Bronchial epithelial cell (primary cell): ENCODE measurements around the gene UBL4B. TPM values are rescaled to one million over a fixed set of nuclear protein-coding genes. Genes with fewer than 3 reads are reported as not detected.
A peak's percentile ranks its signal among the peaks of the same experiment; 100 is the strongest.

Experiments used
- DNase-seq: peaks from one replicate; pipeline ENCODE4 v3.0.0-alpha.2; 2010; ENCODE audit warnings: low read depth
- FAIRE-seq: peaks from 2 replicates; lab custom pipeline; 2011; peaks lifted over from hg19 to GRCh38; lab: Jason Lieb, UNC
- H3K27me3 ChIP-seq: 2 replicates; pipeline ENCODE4 v1.5.1; 2011; ENCODE audit warnings: low read length; ENCODE audit not compliant: control insufficient read depth, insufficient read depth
- H3K36me3 ChIP-seq: 2 replicates; pipeline ENCODE4 v1.5.1; 2011; ENCODE audit warnings: low read length; ENCODE audit not compliant: control insufficient read depth, insufficient read depth
- H3K4me3 ChIP-seq: 2 replicates; pipeline ENCODE4 v1.5.1; 2011; ENCODE audit warnings: mild to moderate bottlenecking, low read depth, low read length, control low read depth
- CTCF ChIP-seq: IDR thresholded peaks from 2 replicates; pipeline ENCODE4 v1.5.1; 2011; ENCODE audit warnings: mild to moderate bottlenecking, moderate library complexity, low read length, control low read depth, inconsistent platforms; ENCODE audit not compliant: insufficient read depth, severe bottlenecking
- total RNA-seq: library from RNA; depleted of rRNA; stranded (reverse); fragments of >200 nt; gene quantifications from 2 replicates; pipeline ENCODE4 v1.2.1, GENCODE V29; 2014

The UBL4B gene
- total RNA-seq, 1 donor from 2014 or later: not detected

- peaks cover 9% of the 10 kb centered on the region for H3K27me3 ChIP-seq
- DNase-seq (peak; percentile 29), FAIRE-seq (no peak)
- H3K36me3 ChIP-seq: no peaks in the 10 kb centered on the region
- peak; percentile 51 for TF ChIP-seq CTCF
- H3K4me3 ChIP-seq: no peak overlapping the region
These were observed 36.7 kb downstream of the UBL4B start for GRCh38 chr1:110148961-110149360.

- FAIRE-seq (no peak), DNase-seq (peak; percentile 57)
- H3K27me3 ChIP-seq: peaks cover 7% of the 10 kb centered on the region
- H3K4me3 ChIP-seq: peak within 1 kb of the TSS; percentile 32
- TF ChIP-seq CTCF: peak; percentile 4
- no peaks in the 10 kb centered on the region for H3K36me3 ChIP-seq
These were observed 38.3 kb downstream of the UBL4B start, which contains the start of gene SLC6A17 for GRCh38 chr1:110150330-110151174. Gene SLC6A17, plus strand, starts transcription at chr1:110150494. Its CDS starts 16,436 bp downstream, at chr1:110166930.

- no peak for TF ChIP-seq CTCF
- Histone ChIP-seq H3K27me3 (peaks cover 7% of the 10 kb centered on the region), H3K4me3 (no peak overlapping the region), H3K36me3 (no peaks in the 10 kb centered on the region)
- DNase-seq (no peak), FAIRE-seq (no peak)
These were observed 39.0 kb downstream of the UBL4B start for GRCh38 chr1:110151175-110151669.

- FAIRE-seq: no peak
- peak; percentile 82 for DNase-seq
- Histone ChIP-seq H3K36me3 (no peaks in the 10 kb centered on the region), H3K4me3 (no peak overlapping the region), H3K27me3 (peaks cover 7% of the 10 kb centered on the region)
- no peak for TF ChIP-seq CTCF
These were observed 40.0 kb downstream of the UBL4B start for GRCh38 chr1:110152133-110152785.

GRCh38 chr1:110153407-110153950, 41.2 kb downstream of the UBL4B start:
- TF ChIP-seq CTCF: no peak
- DNase-seq (no peak), FAIRE-seq (no peak)
- Histone ChIP-seq H3K4me3 (no peak overlapping the region), H3K36me3 (no peaks in the 10 kb centered on the region), H3K27me3 (peaks cover 3% of the 10 kb centered on the region)
